HL-60/S4 (cell line): ENCODE data around the gene ADGB.
"Not testable (repeated sequence)": the region's sequence is repeated elsewhere in the genome, so short reads cannot be mapped to it uniquely, and the experiment has no call there.

Source experiments
- in situ Hi-C: fragments of 300-500 bp; cut with MboI; formaldehyde crosslinking; loops from 2 replicates; pipeline ENCODE4 v1.14.3; 2022; ENCODE audit warnings: low sequenced_read_pairs

ADGB gene

DNA sequence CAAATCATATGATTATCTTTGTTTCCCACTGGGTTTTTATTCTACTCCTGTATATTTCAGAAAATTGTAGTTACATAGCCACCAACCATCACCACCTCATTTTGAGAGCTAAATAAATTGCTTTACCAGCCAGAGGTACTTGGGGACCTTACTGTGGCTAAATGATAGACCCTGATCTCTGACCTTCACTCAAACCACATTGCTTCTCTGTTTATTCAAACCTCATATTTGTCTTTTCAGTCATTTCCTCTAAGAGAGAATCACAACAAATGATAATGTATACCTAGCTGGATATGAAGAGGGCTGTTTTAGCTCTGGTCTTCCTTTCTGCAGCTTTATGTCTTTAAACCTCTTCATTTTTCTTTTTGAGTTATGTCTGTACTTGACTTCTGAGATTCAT is 142.8 kb downstream of the ADGB start:
- in situ Hi-C loops, result no loop called here

DNA sequence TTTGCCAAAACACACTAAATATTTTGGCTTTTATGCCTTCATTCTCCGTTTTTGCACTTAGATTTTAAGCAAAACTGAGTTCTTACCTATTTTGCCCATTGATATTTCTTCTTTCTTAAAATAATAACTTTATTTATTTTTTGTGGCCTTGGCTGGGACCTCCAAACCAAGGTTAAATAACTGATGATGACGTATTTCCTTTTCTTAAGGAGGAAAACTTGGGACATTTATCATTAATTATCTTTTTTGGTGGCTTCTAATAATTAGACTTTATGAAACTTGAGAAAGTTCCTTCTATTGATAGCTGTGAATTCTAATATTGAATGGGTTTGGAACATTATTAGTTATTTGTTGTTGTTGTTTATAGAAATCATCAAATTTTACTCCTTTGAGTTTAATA is 154.5 kb downstream of the ADGB start:
- in situ Hi-C loops, result no loop called here

DNA sequence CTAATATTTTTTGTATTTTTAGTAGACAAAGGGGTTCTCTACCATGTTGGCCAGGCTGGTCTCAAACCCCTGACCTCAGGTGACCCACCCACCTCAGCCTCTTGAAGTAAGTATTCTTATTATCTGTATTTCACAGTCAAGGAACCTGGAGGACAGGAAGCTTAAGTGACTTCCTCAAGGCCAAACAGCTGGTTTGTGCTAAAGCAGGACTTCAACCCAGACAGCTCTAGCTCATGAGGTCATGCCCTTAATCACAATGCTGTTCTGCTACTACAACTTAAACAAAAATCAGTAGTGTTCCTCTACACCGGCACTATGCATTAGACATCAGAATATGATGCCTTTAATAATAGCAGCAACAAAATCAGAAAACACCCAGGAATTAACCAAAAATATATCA is 168.9 kb downstream of the ADGB start:
- in situ Hi-C loops, result no loop called here

DNA sequence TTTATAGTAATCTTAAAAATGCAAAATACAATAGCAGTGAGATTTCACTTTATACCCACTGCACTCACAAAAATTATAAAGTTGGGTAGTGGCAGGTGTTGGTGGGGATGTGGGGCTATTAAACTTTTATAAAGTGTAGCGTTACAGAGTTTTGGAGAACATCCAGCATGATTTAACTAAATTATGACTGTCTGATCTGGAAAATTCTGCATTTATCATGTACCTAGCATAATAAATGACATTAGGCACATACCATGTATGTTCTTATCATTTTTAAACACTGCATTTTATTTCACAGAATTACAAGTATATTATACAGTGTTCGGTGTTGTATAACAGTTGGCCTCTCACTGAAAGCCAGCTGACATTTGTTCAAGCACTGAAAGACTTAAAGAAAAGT is 169.9 kb downstream of the ADGB start:
- in situ Hi-C loops, result no loop called here

DNA sequence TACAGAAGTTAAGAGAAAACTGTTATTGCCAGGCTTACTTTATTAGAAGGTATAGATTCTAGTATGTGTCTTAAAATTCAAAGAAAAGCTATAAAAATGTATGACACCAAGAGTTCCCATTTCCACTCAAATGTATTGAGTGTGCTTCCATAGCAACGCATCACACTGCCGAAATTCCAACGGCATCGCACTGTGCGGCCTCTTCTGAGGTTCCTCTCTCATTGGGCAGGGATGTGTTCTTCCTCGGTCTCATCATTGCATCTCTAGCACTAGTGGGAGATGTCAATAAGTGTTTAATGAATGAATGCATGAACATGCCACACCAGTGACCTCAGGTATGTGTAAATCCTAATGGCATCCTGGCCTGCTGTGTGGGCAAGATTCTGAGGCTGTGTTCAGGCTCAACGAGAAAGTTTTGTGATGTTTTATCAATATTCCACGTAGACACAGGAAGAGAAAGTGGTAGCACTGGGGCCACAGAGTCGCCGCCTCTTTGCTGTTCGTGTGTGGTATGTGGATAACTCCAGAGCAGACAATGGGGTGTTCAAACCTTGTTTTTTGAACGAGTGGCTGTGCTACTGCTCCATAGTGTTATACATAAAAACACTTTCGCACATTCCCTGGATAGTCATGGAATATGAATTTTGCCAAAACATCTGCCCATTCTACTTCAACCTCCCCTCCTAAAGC is 171.6 kb downstream of the ADGB start:
- in situ Hi-C loops, result no loop called here

DNA sequence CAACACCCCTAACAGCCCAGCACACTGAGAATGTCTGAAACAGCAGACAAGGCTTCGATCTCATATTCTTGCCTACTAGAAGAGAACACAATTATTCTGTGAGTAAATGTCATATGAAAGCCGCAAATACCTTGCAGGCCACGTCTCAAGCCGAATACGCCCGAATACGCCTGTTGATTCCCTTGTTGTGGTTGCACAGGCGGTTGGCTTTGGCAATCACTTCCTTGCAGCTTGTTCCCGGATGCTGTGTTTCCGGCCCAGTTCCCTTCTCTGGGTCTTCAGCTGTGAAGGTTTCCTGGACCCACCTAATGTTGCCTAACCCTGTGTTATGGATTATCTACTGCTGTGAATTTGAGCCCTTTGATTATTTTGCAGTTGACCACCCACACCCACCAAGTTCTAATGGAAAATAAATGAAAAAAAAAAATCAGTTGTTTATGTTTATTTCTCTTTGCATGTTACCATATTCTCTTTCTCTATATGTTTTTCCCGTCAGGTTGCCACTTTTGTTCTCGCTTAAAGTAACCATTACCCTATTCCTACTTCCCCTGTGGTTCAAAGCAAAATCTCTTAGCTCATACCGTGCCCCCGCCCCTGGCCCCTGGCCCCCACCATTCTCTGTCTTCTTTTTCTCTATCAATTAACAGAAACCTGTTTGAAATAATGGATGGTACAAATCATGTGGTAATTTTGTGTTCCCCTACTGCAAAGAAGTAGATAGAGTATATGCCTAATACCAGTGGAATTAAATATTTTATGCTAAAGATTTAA is 172.4 kb downstream of the ADGB start:
- in situ Hi-C loops, result no loop called here

DNA sequence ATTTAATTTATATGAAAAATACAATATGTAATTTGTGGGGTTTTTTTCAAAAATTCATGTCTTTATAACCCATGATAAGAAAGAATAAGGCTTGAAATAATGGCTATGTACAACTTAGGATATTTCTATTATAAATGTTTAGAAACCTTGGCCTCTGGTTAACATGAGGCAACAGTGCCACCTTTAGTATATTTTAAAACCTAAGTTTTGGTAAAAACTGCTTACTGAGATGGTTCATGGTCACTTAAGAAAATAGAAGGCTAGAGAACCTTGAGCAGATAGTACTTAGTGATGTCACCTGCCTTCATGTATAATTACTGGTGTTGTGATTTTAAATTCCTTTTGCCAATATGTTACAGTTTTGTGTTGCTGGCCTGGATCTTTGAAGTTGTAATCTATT is 176.4 kb downstream of the ADGB start:
- in situ Hi-C loops, result no loop called here

DNA sequence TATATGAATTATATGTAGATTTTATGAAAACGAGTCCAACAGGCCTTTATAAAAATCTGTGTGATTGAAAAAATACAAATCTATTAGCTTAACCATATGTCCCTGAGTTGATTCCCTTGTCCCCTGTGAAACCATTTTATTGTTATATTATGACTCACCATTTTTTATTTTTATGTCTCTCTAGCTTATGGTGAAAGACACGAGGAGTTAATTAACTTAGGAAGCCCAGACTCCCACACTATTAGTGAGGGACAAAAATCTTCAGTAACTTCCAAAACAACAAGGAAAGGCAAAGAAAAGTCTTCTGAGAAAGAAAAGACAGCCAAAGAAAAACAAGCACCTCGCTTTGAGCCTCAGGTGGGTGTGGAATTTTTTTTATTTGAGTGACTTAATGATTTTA is 183.1 kb downstream of the ADGB start:
- in situ Hi-C loops, result no loop called here

DNA sequence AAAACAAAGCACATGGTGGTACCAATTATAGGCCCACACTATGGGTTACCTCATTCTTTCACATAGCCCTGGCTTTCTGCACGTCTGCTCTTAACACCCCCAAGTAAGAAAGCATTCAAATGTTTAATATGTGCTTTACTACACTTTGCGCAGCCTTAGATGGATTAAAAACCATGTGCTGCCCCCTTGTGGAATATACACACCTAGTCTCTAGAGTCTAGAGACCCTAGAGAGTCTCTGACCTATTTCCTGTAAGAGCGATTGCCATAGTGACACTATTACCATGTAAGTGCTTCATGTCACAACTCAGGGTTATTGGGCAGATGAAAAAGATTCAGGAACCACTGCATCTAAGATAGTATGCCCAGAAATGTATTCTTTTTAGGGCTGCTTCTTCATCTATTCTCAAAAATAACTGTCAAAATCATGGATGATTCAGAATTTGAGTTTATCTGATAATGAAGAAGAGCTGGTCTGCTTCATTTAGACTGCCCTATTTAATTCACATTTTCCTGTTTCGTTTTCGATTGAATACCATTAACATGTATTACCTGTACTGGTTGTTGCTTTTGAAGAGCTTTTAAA is 186.3 kb downstream of the ADGB start:
- in situ Hi-C loops, result no loop called here

DNA sequence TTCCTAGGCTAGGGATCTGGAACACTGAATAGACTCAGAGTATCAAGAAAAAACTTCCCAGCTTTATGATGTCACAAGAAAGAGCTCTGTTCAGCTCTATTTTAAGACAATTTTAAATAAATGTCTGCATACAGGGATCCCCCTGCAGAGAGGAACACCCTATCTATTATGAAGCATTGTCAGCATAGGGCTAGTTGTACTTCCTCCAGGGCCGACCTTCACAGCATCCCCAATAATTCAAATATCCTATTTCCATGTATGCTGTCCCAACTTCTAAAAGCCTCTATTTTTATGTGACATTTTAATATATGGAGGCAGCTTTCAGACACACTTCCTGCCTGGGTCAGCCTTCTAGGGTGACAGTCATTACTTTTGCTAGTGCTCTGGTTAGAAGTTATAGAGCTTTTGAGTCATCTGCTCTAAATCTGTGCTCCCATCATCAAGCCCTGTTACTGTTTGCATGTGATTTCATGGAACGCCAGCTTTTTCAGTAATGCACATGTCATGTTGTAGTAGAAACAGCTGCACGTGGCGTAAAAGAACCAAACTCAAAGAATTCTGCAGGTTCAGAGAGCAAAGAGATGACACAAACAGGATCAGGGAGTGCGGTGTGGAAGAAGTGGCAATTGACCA is 189.2 kb downstream of the ADGB start:
- in situ Hi-C loops, result no loop called here

DNA sequence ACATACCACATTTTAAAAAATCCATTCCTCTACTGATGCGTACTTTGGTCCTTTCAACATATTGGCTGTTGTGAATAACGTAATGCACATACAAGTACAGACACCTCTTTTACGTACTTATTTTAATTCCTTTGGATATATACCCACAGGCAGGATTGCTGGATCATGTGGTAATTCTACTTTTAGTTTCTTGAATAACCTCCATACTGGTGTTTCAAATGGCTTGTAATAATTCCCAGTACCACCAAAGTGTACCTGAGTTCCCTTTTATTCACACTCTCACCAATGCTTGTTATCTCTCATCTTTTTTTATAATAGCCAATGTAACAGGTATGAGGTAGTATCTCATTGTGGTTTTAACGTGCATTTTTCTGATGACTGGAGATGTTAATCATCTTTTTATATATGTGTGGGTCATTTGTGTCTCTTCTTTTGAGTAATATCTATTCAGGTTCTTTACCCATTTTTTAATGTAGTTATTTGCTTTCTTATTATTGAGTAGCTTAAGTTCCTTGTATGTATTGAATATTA is 191.9 kb downstream of the ADGB start:
- in situ Hi-C loops, result no loop called here

DNA sequence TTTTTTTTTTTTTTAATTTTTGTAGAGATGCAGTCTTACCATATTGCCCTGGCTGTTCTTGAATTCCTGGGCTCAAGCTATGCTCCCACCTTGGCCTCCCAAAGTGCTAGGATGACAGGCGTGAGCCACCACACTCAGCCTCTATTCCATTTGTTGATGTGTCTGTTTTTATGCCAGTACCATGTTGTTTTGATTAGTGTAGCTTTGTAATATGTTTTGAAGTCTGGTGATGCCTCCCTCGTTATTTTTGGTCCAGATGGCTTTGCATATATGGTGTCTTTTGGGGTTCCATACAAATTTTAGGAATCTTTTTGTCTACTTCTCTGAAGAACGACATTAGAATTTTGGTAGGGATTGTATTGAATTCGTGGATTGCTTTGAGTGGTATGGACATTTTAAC is 193.2 kb downstream of the ADGB start:
- in situ Hi-C loops, result no loop called here

DNA sequence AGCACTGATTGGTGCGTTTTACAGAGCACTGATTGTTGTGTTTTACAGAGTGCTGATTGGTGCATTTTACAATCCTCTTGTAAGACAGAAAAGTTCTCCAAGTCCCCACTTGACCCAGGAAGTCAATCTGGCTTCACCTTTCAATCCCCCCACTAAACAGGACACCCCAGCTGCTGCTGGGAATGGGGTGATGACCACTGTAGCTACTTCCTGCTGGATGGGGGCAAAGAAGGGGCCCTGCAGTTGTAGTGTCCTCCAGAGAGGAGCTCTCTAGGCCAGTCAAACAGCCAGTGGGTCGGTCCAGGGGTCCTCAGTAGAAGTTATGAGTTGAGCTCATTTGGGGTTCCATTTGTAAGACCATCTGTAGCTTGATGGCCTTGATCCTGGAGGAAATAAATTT is 194.4 kb downstream of the ADGB start:
- in situ Hi-C loops, result not testable (repeated sequence)

DNA sequence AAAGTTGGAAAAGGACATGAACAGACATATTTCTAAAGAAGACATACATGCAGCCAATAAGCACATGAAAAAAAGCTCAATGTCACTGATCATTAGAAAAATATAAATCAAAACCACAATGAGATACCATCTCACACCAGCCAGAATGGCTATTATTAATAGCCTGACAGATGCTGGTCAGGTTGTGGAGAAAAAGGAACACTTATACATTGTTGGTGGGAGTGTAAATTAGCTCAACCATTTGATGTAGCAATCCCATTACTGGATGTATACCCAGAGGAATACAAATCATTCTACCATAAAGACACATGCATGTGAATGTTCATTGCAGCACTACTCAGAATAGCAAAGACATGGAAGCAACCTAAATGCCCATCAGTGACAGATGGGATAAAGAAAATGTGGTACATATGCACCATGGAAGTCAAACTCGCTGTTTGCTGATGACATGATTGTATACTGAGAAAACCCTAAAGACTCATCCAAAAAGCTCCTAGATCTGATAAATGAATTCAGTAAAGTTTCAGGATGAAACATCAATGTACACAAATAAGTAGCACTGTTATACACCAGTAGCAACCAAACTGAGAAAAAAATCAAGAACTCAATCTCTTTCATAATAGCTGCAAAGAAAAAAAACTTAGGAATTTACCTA is 196.8 kb downstream of the ADGB start:
- in situ Hi-C loops, result no loop called here

DNA sequence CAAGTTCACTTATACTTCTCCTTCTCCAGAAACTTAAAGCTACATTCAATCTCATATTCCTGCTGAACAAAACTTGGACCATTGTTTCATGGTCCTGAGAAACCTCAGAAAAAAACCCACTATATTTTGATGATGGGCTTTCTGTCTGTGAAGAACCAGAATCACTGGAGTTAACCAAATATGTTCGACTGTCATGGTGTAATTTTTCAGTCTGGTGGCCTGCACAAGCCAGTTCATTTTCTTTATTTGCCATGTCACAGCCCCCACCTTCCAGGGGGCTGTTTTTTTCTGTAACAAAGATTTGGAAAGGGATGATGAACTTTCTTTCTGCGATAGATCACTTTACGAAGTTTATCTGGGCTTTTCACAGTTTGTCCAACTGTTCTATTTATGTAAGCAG is 204.4 kb downstream of the ADGB start:
- in situ Hi-C loops, result not testable (repeated sequence)

DNA sequence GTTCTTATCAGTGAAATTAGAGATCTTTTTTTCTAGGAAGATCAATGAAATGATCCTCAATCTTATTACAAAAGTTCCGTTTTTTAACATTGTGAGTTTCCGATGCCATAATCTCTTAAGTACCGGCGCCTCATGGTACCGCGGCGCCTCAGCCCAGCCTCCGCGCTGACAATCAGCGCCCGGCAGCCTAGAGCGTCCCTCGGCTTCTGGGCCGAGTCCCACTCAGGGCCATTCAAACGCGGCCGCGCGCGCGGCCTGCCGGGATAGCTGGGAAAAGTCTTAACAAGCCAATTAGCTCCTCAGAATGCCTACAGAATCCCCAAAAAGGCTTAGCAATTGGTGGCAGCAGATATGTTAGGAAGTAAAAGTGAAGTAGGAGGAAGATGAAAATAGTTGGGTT is 204.8 kb downstream of the ADGB start:
- in situ Hi-C loops, result no loop called here

DNA sequence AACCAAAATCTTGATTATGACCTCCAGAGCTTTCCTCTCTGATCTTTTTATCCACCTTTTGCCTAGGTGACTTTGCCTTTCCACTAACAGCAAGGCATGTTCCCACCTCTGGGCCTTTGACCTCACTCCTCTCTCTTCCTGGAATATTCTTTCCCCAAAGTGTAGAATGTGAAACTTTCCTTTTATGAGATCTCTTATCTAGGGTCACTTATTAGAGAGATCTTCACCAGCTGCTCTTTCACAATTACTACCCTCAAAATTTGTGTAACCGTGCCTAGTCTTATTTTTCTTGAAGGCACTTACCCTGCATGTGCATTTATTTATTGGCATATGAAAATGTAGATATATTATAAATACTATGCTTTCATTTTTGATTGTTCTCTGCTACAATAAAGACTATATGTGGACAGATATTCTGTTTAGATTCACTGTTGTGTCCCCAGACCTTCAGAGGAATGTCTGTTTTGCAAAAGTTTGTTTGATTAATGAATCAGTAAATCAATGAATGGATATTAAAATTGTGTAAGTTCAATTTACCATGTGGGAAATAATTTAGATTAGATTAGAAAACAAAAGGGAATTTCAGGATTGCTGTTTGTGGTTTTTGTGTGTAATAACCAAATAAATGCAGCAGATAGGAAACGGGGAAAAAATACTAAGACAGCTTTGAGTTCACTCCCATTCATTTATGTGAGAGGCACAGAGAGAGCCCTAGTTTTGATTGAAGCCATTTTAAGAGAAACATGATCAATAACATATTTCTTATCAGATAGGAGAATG is 207.0 kb downstream of the ADGB start:
- in situ Hi-C loops, result no loop called here

DNA sequence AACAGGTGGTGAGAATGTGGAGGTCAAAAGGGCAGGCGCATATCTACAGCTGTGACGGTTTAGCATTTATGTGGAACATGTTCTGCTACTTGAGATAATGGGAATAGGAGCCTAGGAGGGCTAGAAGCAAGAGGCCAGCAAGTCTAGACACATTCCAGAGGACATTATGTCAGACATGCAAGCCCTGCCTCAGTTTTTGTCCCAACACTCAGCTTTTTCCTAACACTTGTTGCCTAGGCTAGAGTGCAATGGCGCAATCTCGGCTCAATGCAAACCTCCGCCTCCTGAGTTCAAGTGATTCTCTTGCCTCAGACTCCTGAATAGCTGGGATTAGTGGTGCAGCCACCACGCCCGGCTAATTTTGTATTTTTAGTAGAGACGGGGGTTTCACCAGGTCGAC is 210.2 kb downstream of the ADGB start:
- in situ Hi-C loops, result not testable (repeated sequence)

DNA sequence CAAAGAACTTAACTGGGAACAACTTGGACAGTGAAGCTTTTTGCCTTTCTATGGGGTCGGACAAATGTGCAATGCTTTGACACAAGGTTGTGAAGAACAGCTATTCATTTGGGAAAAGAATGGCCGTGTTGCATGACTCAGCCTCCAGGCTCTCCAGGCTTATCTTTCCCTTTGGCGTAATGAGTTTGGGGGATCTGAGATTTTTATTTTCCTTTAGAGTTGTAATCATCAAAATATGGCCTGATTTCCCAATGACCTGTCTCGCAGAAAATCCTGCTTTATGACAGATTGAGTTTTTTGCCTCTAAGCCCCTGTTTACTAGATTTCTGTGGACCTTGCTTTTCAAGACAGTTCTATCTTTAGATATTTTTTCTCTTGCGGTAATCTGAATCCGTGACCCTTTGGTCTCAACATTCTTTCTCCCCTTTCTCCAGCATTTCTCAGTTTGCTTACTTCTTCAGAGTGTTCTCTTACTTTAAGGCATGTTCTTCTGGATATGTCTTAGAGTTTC is 214.1 kb downstream of the ADGB start:
- in situ Hi-C loops, result not testable (repeated sequence)

DNA sequence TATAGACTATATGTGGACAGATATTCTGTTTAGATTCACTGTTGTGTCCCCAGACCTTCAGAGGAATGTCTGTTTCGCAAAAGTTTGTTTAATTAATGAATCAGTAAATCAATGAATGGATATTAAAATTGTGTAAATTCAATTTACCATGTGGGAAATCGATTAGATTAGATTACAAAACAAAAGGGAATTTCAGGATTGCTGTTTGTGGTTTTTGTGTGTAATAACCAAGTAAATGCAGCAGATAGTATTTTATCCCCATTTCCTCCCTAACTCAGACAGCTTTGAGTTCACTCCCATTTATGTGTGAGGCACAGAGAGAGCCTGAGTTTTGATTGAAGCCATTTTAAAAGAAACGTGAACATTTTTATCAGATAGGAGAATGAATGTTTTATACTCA is 214.8 kb downstream of the ADGB start:
- in situ Hi-C loops, result no loop called here
